HG03469 (cell line): ENCODE results near the gene HIPK2.

ENCODE experiments used
- ATAC-seq: cut with Tn5 transposase; IDR thresholded peaks from one replicate; pipeline ENCODE4 v1.9.1; 2021; ENCODE audit warnings: mild to moderate bottlenecking, moderate library complexity, moderate number of reproducible peaks; ENCODE audit not compliant: unreplicated experiment

HIPK2 gene

GRCh38 chr7:139658296-139658695 lies 119.5 kb downstream of the HIPK2 start:
- no peak for ATAC-seq

- ATAC-seq: no peak
Measured at GRCh38 chr7:139657725-139658124, 120.1 kb downstream of the HIPK2 start.

- ATAC-seq: no peak
Measured at GRCh38 chr7:139656387-139656786, 121.4 kb downstream of the HIPK2 start.

- ATAC-seq: no peak
Measured at GRCh38 chr7:139655305-139655704, 122.5 kb downstream of the HIPK2 start.

- ATAC-seq: no peak
Measured at GRCh38 chr7:139654276-139655181, 123.3 kb downstream of the HIPK2 start.

GRCh38 chr7:139651914-139652313 lies 125.9 kb downstream of the HIPK2 start:
- ATAC-seq: no peak

- no peak for ATAC-seq
Measured at GRCh38 chr7:139651308-139651707, 126.5 kb downstream of the HIPK2 start.

- no peak for ATAC-seq
Measured at GRCh38 chr7:139650429-139651100, 127.2 kb downstream of the HIPK2 start.

- peak; percentile 78 for ATAC-seq
Measured at GRCh38 chr7:139648941-139649425, 128.8 kb downstream of the HIPK2 start.

- ATAC-seq: no peak
Measured at GRCh38 chr7:139648391-139648861, 129.4 kb downstream of the HIPK2 start.

- no peak for ATAC-seq
Measured at GRCh38 chr7:139647814-139648390, 129.9 kb downstream of the HIPK2 start.

- no peak for ATAC-seq
Measured at GRCh38 chr7:139647085-139647484, 130.7 kb downstream of the HIPK2 start.

- ATAC-seq: no peak
Measured at GRCh38 chr7:139646566-139646965, 131.2 kb downstream of the HIPK2 start.

GRCh38 chr7:139645572-139646523 lies 131.9 kb downstream of the HIPK2 start:
- ATAC-seq: no peak

- no peak for ATAC-seq
Measured at GRCh38 chr7:139643951-139644585, 133.7 kb downstream of the HIPK2 start.

GRCh38 chr7:139642283-139642682 lies 135.5 kb downstream of the HIPK2 start:
- no peak for ATAC-seq

GRCh38 chr7:139641337-139641992 lies 136.3 kb downstream of the HIPK2 start:
- ATAC-seq: no peak

GRCh38 chr7:139640681-139641080 lies 137.1 kb downstream of the HIPK2 start:
- ATAC-seq: no peak

GRCh38 chr7:139639563-139639962 lies 138.2 kb downstream of the HIPK2 start:
- ATAC-seq: no peak
